Mesenteric fat pad (tissue), 1 donor: ENCODE measurements around the gene PXDN. TPM values are rescaled to one million over a fixed set of nuclear protein-coding genes. Genes with fewer than 3 reads are reported as not detected.

Experiments used
- DNase-seq: peaks from one replicate; pipeline ENCODE4 v3.0.0-alpha.2; 2020; ENCODE audit warnings: low spot score
- total RNA-seq: library from RNA; stranded (reverse); fragmentation: NEBNext Ultra II Directional; extraction: Animal tissue kit (Norgen Biotek cat#: 25700); gene quantifications from one replicate; pipeline ENCODE4 v1.2.1, GENCODE V29; 2021
- donor health status: DM: yes; HTN: yes; CAD: no.

PXDN gene
- total RNA-seq, 1 donor from 2014 or later = 228 TPM

DNA sequence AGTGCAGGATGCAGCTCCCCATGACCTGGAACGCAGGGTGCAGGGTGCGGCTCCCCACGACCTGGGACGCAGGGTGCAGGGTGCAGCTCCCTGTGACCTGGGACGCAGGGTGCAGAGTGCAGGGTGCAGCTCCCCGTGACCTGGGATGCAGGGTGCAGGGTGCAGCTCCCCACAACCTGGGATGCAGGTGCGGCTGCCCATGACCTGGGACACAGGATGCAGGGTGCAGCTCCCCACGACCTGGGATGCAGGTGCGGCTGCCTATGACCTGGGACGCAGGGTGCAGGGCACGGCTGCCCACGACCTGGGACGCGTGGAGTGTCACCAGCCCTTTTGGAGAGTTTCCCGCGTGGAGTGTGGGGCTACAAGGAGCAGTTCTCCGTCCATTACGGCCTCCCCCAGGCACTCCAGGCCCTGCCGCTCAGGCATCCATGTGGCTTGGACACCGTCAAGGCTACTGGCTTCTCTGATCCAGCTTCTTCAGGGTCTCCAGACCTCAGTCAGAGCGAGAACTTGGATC lies 38.7 kb downstream of the PXDN start:
- DNase-seq = no peak

- no peak for DNase-seq
Observed at GRCh38 chr2:1704631-1705556, 39.4 kb downstream of the PXDN start.

DNA sequence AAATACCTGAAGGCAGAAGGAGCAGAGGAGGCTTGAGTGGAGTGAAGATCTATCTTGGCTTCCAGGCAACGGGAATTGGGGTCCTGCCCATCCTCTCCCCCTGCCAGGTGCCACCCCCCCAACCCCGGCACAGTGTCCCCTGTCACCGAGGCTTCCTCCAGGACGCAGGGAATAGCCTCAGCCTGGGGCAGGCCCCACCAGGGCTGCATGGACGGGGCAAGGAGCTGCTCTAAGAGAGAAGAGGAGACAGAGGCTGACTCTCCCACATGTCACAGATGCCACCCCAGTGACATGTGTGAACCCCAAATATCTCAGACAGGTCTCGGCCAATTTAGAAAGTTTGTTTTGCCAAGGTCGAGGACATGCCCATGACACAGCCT lies 42.1 kb downstream of the PXDN start:
- DNase-seq = no peak

GRCh38 chr2:1701556-1702185 lies 42.6 kb downstream of the PXDN start:
- DNase-seq = no peak

DNA sequence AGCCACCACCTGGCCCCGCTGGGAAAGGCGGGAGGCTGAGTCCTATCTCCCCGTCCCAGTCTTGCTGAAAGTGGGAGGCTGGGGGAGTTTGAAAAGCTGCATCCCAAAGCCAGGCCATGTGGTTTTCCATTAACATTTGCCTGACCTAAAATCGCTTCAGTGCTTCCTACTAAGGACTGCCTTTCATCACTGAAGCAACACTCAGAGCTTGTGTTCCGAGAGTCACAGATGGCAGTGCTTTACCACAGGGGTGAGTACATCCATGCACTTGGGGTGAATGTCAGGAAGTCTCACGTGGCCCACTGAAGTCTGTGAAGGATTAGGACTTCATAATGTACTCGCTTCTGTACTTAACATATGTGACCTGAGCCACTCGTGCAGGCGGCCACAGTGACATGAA lies 43.3 kb downstream of the PXDN start:
- DNase-seq = no peak

GRCh38 chr2:1700427-1700826 lies 43.9 kb downstream of the PXDN start:
- DNase-seq = peak; percentile 64

DNA sequence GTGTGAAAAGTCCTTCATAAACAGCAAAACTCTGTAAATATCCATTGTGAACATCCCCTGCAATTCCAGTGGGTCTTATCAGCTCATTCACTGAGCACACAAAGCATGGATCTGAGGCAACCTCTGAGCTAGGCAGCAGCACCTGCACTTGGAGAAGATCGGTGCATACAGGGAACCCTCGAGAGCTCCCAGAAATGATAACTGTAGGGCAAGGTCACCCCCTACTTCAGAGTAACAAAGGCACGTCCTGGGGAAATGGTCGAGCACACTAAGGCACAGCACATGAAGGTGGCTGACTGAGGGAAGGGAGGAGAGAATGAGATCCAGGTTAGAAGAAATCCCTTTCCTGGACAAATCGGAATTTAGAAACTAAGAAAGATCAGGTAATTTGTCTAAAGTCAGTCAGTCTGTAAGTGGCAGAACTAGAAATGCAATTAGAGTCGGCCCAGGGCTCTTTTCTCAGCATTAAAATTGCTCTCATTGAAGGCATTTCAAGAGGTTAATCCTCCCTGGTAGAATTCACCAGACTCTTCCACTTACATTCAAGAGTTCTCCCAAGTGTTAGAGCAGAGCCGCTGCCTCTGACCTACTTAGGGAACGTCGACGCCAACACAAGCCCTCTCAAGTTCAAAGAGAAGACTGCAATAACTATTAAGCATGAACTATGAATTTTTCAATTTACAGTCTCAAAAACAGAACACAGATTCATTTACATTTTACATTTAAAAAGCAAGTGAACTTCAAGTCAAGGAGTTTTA lies 45.9 kb downstream of the PXDN start:
- no peak for DNase-seq

- peak; percentile 84 for DNase-seq
Observed at GRCh38 chr2:1697601-1698000, 46.7 kb downstream of the PXDN start.

- DNase-seq = no peak
Observed at GRCh38 chr2:1696472-1696871, 47.8 kb downstream of the PXDN start.

GRCh38 chr2:1694371-1695271 lies 49.7 kb downstream of the PXDN start:
- peak; percentile 84 for DNase-seq

- no peak for DNase-seq
Observed at GRCh38 chr2:1693723-1694122, 50.6 kb downstream of the PXDN start.

- DNase-seq = peak; percentile 69
Observed at GRCh38 chr2:1692342-1692741, 52.0 kb downstream of the PXDN start.

GRCh38 chr2:1691366-1691765 lies 52.9 kb downstream of the PXDN start:
- no peak for DNase-seq

- DNase-seq = peak; percentile 78
Observed at GRCh38 chr2:1690056-1690775, 54.1 kb downstream of the PXDN start.

DNA sequence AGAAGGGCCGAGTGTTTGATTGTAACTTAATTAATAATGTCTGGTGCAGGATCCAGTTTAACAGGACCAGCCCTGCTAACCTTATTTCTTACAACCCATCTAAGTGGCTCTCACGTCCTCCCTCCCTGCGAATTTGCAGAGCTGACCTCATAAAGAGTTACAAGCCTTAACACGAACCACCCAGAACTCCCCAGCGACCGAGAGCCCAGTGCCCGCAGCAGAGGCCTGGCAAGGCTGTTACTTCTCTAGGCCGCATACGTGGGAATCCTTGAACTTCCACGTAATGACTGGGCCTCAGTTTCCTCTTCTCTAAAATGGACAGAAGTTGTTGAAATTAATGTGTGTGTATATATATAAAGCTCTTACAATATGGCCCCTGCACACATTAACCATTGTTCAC lies 55.5 kb downstream of the PXDN start:
- peak; percentile 57 for DNase-seq

DNA sequence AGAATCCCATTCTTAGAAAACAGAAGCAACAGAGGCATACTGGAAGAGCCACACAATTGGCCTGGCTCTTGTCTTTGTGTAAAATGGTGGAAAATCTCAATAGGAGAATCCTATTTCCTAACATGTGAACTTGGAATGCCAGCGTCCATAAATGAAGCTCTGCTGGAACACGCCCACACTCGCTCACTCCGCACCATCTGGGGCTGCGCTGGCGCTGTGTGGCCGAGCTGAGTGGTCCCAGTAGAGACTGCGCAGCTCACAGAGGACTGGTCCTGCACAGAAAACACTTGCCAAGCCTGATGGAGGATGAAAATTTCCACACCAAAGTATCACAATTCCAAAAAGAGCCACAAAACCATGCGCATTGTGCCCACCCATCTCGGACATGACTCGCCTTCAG lies 56.2 kb downstream of the PXDN start:
- DNase-seq = peak; percentile 87

DNA sequence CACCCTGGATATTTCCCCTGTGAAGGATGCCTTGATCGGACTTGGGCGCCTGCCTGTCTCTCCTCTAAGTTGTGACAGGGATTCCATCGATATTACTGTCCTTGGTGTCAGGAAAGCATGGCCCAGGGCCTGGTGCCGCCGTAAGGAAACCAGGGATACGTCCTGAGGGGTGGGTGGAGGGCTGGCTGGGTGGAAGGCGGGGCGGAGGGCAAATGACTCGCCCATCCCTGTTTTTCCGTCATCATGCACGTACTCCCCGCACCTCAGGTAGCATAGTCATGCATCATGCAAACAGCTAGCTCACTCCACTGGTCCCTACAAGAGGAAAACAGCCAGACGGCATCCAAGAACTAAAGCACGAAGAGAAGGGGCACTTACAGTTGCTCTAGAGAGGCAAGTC lies 57.1 kb downstream of the PXDN start:
- peak; percentile 59 for DNase-seq

DNA sequence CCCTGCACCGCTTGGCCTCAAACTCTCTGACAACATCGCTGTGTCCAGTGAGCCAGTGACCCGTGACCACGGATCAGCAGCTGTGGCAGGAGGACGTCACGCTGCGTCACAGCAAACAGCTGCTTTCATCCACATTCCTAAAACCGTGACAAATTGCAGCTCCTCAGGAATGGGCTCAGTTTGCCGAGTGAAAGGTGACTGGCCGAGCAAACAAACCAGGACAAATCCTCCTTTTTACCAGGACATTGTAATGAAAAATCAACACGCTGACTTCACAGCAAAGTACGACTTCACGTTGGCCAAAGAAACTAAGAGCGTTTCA lies 57.6 kb downstream of the PXDN start:
- no peak for DNase-seq

DNA sequence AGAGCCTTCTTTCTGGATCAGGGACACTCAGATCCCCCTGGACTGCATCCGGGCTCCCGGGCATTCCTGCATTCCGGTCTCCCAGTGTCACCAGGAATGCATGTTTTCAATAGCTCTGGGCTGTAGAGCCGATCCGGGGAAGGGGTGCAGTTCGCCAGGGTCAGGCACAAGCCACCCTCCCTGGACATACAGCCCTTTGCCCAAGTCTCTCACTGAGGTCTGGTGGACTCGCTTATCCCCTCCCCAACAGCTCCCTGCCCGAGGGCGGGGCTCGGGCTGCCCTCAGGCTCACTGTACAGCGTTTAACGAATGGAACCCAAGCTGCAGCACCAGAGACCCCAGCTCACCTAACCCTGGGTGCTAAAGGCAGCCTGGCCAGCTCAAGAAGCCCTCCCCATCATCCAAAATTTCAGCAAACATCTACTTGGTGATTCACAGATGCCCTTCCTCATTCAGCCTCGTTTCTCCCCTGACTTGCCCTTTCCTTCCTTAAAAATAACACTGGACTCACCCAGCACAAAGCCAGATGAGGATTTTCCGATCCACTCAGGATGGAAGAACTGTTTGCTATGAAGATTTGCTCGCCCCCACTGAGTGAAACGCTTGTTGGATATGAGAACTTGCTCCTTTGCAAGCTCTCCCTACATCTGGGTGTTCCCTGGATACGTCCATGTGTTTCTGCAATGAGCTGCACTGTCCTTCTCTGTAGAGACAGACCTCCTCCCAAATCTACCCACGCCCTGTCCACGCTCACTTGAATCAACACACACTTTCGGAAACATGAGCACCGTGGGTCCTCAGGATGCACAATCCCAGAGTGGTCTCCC lies 58.1 kb downstream of the PXDN start:
- peak; percentile 77 for DNase-seq
